Stimulated activated CD8-positive, alpha-beta memory T cell treated with anti-CD3 and anti-CD28 coated beads, Interleukin-12 subunit alpha, Interleukin-12 subunit beta, amount 100 ng/mL, for 24 hours (primary cell): ENCODE data around the gene ZNF554.

Experiments used
- DNase-seq: peaks from one replicate; pipeline ENCODE4 v3.0.0-alpha.2; 2020; ENCODE audit errors: extremely low read depth

The ZNF554 gene

DNA sequence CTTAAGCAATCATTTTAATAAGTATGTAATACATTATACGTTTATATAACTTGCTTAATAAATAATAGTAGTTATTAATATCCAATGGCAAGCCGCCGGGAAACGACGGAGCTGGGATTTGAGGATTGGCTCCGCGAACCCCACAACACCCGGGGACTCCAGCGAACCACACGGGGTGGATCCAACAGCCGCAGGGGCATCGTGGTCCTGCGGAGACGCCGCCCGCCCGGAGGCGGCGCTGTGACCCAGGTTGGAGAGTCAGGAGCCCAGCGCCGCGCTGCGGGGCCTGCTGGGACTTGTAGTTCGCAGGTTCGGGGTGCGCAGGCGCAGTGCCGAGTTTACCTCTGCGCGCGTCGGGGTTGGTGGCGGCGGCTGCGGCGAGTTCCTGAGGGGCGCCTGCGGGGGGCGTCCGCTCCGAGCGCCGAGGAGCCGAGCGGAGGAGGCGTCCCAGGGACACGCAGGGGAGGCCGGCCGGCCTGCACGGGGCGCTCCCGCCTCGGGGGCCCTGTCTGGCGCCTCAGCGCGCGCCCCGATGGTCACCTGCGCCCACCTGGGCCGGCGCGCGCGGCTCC lies at the start of gene ZNF554:
TSS of gene ZNF554 (plus strand) at position 329 of the 572 bp plus-strand sequence. CDS start at position 533, 204 bp downstream.
- peak; percentile 99 for DNase-seq

DNA sequence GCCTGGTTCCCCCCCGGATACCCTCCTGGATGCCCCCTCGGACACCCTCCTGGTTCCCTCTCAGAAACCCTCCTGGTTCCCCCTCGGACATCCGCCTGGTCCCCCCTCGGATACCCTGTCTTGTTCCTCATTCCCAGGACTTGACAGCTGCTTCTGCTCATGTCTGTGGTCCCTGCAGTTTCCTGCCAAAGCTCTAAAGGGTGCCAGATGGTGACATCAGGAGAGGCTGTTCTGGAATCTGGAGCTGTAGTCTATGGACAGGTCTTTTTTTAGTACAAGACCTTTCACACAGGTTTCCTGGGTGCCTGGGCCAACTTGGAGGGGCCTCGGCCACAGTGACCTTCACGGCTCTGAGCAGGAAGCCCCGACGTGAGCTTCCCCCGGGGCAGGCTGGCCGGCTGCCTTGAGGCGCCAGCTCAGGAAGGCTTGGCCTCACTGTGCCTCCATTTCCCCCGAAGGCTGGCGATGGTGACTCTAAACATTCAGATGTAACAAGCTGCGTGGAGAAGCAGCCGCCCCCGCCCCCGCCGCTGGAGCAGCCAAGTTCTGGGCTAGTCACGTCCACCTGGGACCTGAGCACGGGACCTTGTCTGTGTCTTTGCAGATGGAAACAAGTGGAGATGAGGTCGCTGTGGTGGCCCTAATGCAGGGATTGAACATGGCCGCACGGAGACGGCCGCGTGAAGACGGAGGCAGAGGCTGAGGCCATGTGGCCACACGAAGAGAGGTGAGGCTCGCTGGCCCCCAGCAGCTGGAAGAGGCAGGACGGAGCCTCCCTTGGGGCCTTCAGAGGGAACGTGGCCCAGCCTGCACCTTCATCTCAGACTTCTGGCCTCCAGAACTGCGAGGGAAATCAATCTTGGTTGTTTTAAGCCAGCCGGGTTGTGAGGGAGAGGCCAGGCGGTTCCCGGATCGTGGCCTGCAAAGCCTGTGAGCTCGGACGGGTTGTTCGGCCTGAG lies 49.3 kb upstream of the ZNF554 start:
- no peak for DNase-seq

DNA sequence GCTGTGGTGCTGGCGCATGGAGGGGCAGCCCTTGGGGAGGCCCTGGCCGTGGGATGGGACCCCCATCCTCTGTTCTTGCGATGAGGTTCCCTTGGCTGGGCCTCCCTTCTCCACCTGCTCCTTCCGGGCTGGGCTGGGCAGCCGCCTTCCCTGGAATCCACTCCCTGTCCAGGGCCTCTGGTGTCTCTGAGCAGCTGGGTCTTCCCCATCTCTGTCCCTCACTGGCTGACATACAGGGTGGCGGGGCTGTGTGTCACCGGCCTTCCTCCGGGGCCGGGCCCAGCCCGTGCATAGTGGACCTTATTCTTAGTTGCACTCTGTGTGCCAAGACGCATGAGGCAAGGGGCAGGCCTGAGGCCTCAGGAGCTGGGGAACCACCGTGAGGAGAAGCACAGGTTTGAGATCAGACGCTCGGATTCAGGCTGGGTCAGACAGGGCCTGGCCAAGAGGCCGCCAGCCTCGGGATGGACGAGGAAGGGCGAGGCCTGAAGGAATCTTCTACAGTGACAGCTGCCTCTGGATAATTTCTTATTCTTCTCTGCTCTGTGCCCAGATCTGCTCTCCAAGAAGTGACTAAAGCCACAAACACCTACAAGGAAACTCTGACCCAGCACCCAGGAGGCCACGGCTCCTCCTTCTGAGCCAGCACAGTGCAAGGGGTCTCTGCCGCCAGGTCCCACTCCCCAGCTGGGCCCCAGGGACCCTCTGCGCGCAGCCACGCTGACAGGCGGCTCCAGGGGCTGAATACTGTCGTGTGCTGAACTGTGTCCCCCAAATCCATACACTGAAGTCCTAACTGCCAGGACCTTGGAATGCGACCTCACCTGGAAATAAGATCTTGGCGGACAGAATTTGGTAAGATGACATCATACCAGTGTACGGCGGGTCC lies 47.6 kb upstream of the ZNF554 start:
- DNase-seq = no peak

DNA sequence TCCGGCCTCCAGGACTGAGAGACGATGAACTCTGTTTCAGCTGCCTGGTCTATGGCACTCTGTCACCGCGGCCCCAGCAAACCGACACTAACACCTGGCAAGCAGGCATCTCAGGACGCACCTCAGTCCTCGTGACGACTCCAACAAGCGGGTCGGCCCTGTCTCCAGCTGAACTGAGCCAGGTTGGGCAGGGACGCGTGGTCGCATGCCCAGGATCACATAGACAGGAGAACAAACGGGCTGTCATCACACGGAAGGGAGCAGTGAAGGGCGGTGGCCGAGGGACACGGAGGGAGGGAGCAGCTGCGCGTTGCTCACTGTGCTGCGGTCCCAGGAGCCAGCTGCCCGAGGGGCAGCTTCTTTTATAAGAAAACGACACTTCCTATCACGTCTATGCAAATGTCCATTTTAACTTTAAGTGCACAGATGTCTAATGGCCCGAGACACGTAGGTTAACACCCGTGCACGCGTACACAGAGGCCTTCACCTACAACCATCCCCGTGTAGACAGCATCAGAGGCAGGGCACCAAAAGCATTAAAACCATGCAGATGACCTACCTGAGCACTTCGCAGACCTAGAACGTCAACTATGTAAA lies 45.5 kb upstream of the ZNF554 start:
- DNase-seq = no peak

DNA sequence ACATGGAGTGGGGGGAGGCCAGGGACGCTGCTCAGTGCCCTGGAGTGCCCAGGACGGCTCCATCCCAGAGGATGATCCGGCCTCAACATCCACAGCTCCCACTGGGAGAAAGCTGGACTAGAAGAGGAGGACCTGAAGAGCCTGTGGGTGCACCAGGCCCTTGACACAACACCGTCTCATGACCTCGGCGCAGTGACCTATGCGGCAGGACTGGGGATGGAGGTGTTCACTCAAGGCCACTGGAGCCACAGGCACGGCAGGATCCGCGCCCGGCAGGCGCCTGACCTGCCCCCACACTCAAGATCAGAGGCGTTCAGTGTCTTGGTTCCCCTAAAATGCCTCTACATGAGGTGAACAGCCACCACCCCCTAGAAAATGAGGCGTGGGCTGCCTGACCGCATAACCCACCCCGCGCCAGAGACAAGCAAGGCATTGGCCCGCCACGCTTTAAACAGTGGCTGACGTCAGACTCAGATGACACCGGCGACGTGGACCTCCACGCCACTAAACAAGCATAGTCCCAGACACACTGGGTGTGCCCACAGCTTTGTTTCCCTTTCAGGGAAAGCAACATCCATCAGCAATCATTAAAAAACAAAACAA lies 44.6 kb upstream of the ZNF554 start:
- DNase-seq = no peak

DNA sequence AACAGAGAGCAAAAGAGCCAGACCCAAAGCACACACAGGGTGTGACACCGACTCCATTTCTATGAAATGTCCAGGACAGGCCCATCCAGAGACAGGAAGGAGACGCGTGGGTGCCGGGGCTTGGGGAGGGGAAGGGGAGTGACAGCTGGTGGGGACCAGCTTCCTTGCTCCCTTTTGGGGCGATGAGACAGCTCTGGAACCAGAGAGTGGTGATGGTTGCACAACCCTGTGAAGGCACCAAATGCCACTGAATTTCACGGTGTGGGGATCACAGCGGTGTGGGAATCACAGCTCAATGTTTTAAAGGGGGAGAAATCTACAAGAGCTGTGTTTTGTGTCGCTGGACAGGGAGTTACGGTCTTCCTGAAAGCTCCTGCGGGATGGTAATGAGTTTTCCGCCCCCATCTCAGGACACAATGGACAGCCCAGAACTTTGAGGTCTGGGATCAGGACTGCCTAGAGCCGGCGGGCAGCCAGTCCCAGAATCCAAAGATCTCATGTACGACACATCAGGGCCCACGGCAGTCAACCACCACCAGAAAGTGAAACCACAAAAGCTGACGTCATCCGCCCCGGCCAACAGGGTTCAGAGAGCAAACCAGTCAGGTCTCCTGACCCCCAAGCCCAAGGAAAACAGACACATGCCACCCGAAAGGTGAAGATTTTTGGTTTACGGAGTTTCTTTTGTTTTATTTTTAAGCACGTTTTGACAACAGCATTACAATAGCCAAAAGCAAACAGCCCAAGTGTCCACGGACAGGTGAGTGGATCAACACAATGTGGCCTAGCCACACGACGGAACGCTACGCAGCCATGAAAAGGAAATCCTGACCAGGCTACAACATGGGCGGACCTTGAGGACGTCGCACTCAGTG lies 43.9 kb upstream of the ZNF554 start:
- DNase-seq = peak; percentile 44

DNA sequence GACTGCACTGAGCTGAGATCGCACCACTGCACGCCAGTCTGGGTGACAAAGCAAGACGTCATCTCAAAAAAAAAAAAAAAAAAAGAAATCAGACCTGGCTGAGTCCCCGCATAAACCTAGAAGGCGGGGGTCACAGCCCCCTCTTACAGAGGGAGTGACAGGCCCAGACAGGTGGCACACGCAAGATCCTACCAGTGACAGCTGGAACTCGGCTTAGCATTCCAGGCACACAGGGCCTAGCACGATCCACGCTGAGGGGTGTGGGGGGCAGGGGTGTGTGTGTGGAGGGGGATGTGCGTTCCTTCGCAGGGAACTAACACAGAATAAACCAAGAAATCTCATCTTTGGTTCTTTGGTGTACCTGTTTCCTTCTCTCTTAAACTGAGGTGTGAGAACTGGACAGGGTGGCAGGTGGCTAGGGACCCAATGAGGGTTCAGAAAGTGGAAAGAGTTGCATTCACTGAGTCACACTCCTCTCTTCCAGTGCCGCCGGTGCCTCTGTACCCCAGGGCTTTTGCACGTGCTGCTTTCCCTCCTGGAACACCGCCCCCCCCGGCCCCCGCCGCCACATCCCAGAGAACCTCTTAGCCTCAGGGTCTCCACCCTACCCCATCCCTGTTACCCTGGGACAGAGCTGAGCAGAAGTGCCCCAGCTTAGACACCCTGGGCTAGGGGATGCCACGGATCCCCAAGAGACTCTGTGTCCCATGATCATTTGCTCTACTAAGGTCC lies 41.5 kb upstream of the ZNF554 start:
- no peak for DNase-seq

DNA sequence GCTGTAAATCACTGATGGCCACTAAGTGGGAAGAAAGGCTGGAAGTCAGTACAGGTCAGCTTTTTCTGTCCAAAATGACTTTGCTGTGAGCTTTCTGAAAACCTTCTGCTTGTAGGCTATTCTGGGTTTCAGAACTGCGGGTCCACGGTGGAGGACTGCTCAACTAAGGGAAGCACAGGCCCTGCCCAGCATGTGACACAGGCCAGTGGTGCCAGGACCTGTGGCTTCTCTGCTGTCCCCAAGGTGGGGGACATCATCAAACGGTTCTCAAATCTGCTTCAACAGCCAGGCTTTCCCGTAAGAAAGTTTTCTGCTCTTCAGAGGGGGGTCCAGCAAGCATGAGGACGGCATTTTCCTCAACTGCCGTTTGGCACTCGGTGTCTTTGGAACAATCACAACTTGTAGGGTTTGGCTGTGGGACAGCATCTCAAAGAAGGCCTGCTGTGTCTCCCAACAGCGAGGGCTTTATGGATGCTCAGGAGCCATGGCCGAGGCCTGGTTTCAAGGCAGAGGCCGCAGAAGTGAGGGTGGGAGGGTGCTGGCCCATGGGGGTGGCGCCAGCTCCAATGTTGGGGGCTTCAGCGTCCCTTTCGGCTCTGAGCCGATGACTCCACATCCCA lies 40.4 kb upstream of the ZNF554 start:
- no peak for DNase-seq

DNA sequence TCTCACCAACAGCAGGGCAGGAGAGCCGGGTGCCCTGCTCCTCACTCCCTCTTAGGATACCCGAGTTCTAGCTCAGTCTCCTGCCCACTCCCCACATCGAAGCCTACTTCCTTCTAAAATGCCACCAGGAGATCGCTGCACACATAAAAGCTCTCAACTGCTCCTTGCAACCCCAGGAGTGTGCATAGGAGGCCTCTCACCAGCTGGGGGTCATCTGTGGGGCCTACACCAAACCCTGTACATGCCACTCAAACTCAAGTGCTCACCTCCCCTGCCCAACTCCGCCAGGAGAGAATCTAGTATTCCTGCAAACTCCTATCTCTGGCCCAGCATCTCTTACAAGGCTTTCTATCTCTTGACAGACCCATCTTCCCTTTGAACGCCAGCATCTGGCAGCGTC lies 39.4 kb upstream of the ZNF554 start:
- no peak for DNase-seq

DNA sequence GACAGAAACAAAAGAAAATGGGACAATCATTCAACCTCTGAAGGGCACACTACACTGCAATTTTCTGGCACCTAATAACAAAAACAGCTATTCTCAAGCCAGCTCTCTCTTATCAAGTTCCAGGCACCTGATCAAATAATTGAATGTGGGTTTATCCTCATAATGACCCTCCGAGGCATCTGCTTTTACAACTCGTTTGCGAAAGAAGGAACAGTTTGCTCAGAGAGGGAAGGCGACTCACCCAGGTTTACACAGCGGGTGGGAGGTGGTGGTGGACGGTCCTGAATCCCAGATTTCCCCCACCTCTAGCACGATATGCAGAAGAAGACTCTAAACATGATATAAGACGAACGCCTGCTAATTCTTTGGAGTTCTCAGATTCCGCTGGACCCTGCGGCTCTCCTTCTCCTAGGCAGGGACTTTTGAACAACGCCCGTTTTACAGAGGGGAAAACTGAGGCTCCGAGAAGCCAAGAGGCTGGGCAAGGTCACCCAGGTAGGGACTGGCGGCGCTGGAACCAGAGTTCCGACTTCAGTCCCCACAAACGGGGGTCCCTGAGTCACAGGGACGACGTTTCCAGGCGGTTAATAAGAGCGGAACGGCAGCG lies 37.2 kb upstream of the ZNF554 start:
- DNase-seq = no peak

DNA sequence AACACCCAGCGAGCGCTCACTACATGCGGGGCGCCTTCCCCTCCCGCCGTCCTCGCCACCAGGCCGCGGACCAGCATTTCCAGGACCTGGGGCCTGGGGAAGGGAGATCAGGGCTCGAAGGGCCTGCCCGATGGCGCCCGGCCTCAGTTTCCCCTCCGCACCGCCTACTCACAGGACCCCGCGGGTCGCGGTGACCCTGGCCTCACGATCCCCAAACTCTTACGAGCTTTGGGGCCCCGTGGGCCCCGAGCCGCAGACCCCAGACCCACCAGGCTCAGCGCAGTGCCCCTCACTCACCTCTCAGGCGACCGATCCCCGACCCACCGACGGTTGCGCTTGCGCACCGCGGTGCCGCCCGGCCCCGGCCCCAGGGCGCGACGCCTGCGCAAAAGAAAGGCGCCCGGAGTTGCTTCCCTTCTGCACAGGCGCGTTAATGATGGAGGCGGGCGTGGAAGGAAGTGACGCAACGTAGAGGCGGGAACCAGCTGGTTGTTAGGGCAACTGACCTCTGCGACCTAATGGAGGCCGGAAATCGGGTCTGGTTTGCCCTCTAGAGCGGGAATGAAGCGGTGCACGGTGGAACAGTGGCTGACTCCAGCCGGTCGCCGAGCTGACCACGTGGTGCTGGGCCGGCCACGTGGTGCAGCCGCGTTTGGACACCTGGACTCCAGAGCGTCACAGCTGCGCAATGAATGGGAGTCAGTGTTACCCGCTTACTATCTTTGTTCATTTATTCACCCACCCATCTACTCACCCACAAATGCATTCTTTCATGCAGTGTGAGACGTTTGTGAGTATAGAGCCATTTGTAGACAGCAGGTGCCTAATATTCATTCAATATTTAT lies 36.5 kb upstream of the ZNF554 start, which contains the start of gene SGTA:
TSS of gene SGTA (minus strand) at position 338 of the 845 bp plus-strand sequence. CDS start 14,205 bp downstream, outside the sequence.
- peak; percentile 95 for DNase-seq

DNA sequence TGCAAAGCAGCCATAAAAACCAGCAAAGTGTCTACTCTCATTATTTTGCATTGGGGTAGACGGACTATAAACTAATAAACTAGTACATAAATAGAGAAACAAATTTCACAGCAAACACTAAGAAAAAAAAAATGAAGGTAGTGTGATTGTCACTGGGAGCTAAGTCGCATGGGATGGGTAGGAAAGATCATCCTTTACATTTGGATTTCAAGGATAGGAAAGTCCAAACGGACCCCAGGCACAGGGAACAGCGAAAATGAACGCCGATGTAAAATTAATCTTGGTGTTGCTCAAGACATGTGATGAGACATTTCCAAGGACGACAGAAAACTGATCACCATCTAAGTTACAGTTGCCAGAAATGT lies 35.9 kb upstream of the ZNF554 start:
- no peak for DNase-seq

DNA sequence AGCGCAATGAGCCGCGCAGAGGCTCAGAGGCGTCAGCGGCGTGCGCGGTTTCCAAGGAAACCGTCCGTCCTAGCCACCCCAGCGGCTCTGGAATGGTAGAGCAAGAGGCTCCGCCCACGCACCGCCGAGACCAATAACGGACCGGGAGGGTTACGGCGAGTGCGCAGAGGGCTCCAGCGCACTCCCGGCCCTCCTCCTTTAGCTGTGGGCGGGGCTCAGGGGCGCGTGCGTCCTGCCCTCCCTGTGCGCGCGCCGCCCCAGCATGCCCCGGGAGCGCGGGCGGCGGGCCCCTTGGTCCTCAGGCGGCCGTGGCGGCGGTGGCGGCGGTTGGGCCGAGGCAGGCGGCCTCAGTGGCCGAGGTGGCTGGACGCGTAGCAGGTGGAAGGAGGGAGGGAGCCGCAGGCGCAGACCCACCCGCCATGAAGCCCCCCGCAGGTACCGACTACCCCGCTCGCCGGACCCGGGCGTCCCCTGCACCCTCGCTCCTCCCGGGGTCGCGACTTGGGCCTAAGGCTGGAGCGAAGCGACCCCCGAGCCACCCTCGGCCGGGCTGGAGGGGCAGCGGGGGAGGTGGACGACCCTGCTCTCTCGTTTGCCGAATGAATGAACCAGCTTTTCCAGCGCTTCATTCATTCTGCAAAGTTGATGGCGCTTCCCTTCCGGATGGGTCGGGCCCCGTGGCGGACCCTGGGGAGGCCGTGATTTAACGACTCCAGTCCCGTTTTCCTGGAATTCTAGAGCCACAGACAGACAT lies 34.2 kb upstream of the ZNF554 start, which contains the start of gene THOP1:
TSS of gene THOP1 (plus strand) at position 260 of the 754 bp plus-strand sequence. CDS start at position 420, 160 bp downstream.
- peak; percentile 99 for DNase-seq

DNA sequence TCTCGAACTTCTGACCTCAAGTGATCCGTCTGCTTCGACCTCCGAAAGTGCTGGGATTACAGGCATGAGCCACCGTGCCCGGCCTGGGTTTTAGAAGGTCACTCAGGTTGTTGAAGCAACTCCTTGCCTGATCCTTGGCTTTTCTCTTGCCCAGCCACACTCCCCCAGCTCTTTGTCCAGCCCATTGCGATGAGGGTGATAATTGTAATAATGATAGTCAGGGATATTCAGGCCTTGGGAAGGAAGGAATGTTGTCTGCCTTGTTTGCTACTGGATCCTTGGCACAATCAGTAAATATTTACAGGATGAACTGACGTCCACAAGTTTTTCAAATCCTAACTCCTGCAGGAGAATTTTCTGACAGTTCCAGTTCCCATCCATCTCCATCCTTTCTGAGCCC lies 32.6 kb upstream of the ZNF554 start:
- DNase-seq = no peak

DNA sequence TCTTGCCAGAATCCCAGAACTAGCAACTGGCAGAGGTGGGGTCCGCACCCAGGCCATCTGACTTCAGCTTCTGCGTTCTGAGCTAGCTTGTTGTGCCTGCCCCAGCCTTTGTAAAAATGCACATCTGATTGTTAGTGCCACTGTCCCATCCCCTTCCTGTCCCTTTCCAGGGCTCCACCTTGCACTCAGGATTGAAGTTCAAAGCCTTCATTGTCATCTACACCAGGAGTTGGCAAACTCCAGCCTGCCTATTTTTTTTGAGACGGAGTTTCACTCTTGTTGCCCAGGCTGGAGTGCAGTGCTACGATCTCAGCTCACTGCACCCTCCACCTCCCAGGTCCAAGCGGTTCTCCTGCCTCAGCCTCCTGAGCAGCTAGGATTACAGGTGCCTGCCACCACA lies 31.4 kb upstream of the ZNF554 start:
- no peak for DNase-seq

DNA sequence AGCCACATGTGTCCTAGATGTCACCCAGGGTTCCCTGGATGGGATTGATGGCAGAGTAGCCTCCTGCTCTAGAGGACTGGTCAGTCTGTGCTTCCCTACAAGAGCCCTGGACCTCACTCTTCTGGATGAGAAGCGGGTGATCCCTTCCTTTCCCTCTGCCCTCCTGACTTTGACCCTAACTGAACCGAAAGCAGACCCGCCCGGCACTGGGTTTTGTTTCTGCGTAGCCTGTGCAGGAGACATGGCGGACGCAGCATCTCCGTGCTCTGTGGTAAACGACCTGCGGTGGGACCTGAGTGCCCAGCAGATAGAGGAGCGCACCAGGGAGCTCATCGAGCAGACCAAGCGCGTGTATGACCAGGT lies 29.5 kb upstream of the ZNF554 start:
- DNase-seq = no peak
